Tibial nerve (tissue), 4 donors: ENCODE measurements around the gene LAYN. TPM values are rescaled to one million over a fixed set of nuclear protein-coding genes. Genes with fewer than 3 reads are reported as not detected.

ENCODE experiments used
- DNase-seq, 2 donors: peaks; one replicate each; pipeline ENCODE4 v3.0.0-alpha.2; 2019; ENCODE audit warnings: low spot score in 2 of 2
- H3K27ac ChIP-seq, 4 donors: fragments of 200-600 bp; sonication (generic) in 3 of 4; one replicate each; pipeline ENCODE4 v1.5.1; 2017 to 2019; ENCODE audit warnings: mild to moderate bottlenecking in 1 of 4
- H3K27me3 ChIP-seq, 2 donors: fragments of 200-600 bp; sonication (generic) in 1 of 2; one replicate each; pipeline versions ENCODE4 v1.5.1 to v1.6.0; 2017 to 2019
- H3K36me3 ChIP-seq, 3 donors: fragments of 200-600 bp; sonication (generic); one replicate each; pipeline ENCODE4 v1.5.1; 2018 to 2019
- H3K4me1 ChIP-seq, 4 donors: fragments of 200-600 bp; sonication (generic) in 3 of 4; one replicate each; pipeline ENCODE4 v1.5.1; 2017 to 2019
- H3K4me3 ChIP-seq, 4 donors: fragments of 200-600 bp; sonication (generic) in 3 of 4; one replicate each; pipeline ENCODE4 v1.5.1; 2017 to 2019; ENCODE audit warnings: mild to moderate bottlenecking in 1 of 4, moderate library complexity in 1 of 4
- H3K9me3 ChIP-seq, 4 donors: fragments of 200-600 bp; sonication (generic) in 3 of 4; one replicate each; pipeline ENCODE4 v1.5.1; 2017 to 2019
- CTCF ChIP-seq, 5 experiments: fragments of 200-600 bp in 3 of 5; fragments of 450-650 bp in 2 of 5; sonication (generic) in 3 of 5; IDR thresholded peaks; one replicate each; pipeline ENCODE4 v1.5.1; 2016 to 2019; ENCODE audit warnings: antibody characterized with exemption in 5 of 5, mild to moderate bottlenecking in 3 of 5, moderate library complexity in 2 of 5
- EP300 ChIP-seq, 2 donors: sonication (generic); formaldehyde crosslinking; IDR thresholded peaks; one replicate each; pipeline ENCODE4 v1.6.1; 2017; ENCODE audit warnings: antibody characterized with exemption in 2 of 2, mild to moderate bottlenecking in 1 of 2
- POLR2A ChIP-seq, 2 donors: fragments of 450-650 bp; IDR thresholded peaks; one replicate each; pipeline ENCODE4 v1.6.1; 2017; ENCODE audit warnings: antibody characterized with exemption in 2 of 2, mild to moderate bottlenecking in 2 of 2, moderate library complexity in 2 of 2
- WGBS, 2 donors: methylation state at CpG; one replicate each; pipeline ENCODE4 v1.1.5; 2018; 5-methylcytosine and 5-hydroxymethylcytosine counted together
- total RNA-seq, 4 donors: library from RNA; depleted of rRNA; stranded (reverse); fragments of >200 nt; gene quantifications; one replicate each; pipeline ENCODE4 v1.1.0, GENCODE V29; 2016

Gene LAYN
- total RNA-seq, 4 donors from 2014 or later = 4.6 to 20.1 (median 5.2) TPM

GRCh38 chr11:111602865-111603610 is 62.5 kb downstream of the LAYN start:
- H3K4me1 ChIP-seq = peaks cover 0 to 62% (median 13%) of the 10 kb centered on the region in 4 donors
- WGBS, 2 donors = 2 to 3% methylated on average over 23 to 31 of the region's 44 CpGs
- H3K9me3 ChIP-seq = no peaks in the 10 kb centered on the region
- no peaks in the 10 kb centered on the region for H3K36me3 ChIP-seq
- peak in 1 of 2 donors; percentile 24 for DNase-seq
- peak overlapping the region; percentile 69 to 96 (median 81) for H3K4me3 ChIP-seq
- TF ChIP-seq EP300 (IDR thresholded peaks at IDR 0.05) (peak in 1 of 2 donors; percentile 8), CTCF (IDR thresholded peaks at IDR 0.05) (no peak), POLR2A (IDR thresholded peaks at IDR 0.05) (no peak)
- H3K27me3 ChIP-seq = no peaks in the 10 kb centered on the region
- peak overlapping the region; percentile 97 to 99 (median 98) for H3K27ac ChIP-seq

DNA sequence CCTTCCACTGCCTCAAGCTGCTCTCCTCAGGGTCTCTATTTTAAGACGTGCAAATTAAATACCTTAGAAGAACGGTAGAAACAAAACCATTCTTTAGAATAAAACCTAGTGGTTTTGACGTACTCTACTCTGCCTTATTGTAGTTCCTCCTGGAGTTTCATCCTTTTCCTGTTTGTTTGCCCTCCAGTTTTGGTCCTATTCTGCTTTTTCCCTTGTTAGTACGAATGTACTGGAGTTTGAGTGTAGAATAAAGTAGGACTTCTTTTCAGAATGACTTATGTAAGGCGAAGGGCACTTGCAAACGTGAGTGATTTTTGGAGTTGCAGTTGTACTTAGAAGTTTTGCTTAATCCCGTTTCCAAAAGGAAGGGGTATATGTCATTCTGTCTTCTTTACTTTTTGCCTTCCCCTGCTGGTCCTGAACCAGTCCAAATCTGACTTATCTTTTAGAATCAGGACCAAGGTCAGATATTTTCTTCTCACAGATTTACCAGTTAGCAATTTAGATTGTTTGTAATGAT is 63.2 kb downstream of the LAYN start:
- Histone ChIP-seq H3K4me3 (peak overlapping the region; percentile 69 to 96 (median 81)), H3K27ac (peak overlapping the region; percentile 97 to 99 (median 98)), H3K27me3 (no peaks in the 10 kb centered on the region), H3K9me3 (no peaks in the 10 kb centered on the region), H3K4me1 (peaks cover 0 to 57% (median 13%) of the 10 kb centered on the region in 4 donors), H3K36me3 (no peaks in the 10 kb centered on the region)
- no peak for DNase-seq
- 11 to 13% methylated on average over 7 of the region's 7 CpGs for WGBS, 2 donors
- TF ChIP-seq POLR2A (IDR thresholded peaks at IDR 0.05) (no peak), CTCF (IDR thresholded peaks at IDR 0.05) (no peak), EP300 (IDR thresholded peaks at IDR 0.05) (no peak)

GRCh38 chr11:111604392-111605009 is 64.0 kb downstream of the LAYN start:
- TF ChIP-seq POLR2A (IDR thresholded peaks at IDR 0.05) (no peak), CTCF (IDR thresholded peaks at IDR 0.05) (peak; percentile 48 to 70 (median 69)), EP300 (IDR thresholded peaks at IDR 0.05) (no peak)
- Histone ChIP-seq H3K4me3 (peak overlapping the region in 3 of 4 donors; percentile 2 to 96 (median 73)), H3K4me1 (peaks cover 0 to 53% (median 13%) of the 10 kb centered on the region in 4 donors), H3K27ac (peak overlapping the region; percentile 97 to 99 (median 98)), H3K36me3 (no peaks in the 10 kb centered on the region), H3K9me3 (no peaks in the 10 kb centered on the region), H3K27me3 (no peaks in the 10 kb centered on the region)
- peak in 1 of 2 donors; percentile 16 for DNase-seq
- 25 to 29% methylated on average over 9 of the region's 9 CpGs for WGBS, 2 donors

GRCh38 chr11:111605681-111606080 is 65.2 kb downstream of the LAYN start:
- H3K36me3 ChIP-seq = no peaks in the 10 kb centered on the region
- H3K9me3 ChIP-seq = no peaks in the 10 kb centered on the region
- H3K4me1 ChIP-seq = peaks cover 0 to 53% (median 13%) of the 10 kb centered on the region in 4 donors
- 27 to 35% methylated on average over 4 of the region's 4 CpGs for WGBS, 2 donors
- peak overlapping the region in 1 of 4 donors; percentile 28 for H3K27ac ChIP-seq
- H3K27me3 ChIP-seq = no peaks in the 10 kb centered on the region
- no peak for DNase-seq
- TF ChIP-seq CTCF (IDR thresholded peaks at IDR 0.05) = no peak
- TF ChIP-seq POLR2A (IDR thresholded peaks at IDR 0.05) = no peak
- no peak for TF ChIP-seq EP300 (IDR thresholded peaks at IDR 0.05)
- H3K4me3 ChIP-seq = no peak overlapping the region

- no peaks in the 10 kb centered on the region for H3K27me3 ChIP-seq
- DNase-seq = no peak
- H3K9me3 ChIP-seq = no peaks in the 10 kb centered on the region
- peaks cover 0 to 55% (median 14%) of the 10 kb centered on the region in 4 donors for H3K4me1 ChIP-seq
- TF ChIP-seq CTCF (IDR thresholded peaks at IDR 0.05) = no peak
- TF ChIP-seq EP300 (IDR thresholded peaks at IDR 0.05) = no peak
- TF ChIP-seq POLR2A (IDR thresholded peaks at IDR 0.05) = no peak
- no peaks in the 10 kb centered on the region for H3K36me3 ChIP-seq
- H3K4me3 ChIP-seq = no peak overlapping the region
- H3K27ac ChIP-seq = no peak overlapping the region
Measured at GRCh38 chr11:111606986-111607385, 66.5 kb downstream of the LAYN start.
